ENCODE data around the gene DNAJB14. TPM values are rescaled to one million over a fixed set of nuclear protein-coding genes. Genes with fewer than 3 reads are reported as not detected.

DNAJB14 gene
- total RNA-seq, 1 experiment from 2014 or later: 41.0 TPM

GRCh38 chr4:99934891-99935290 lies 11.5 kb downstream of the DNAJB14 start:
- H3K36me3 Mint-ChIP-seq (ENCODE audit: insufficient read depth in 1 of 3, low read depth in 3 of 3): peaks cover 24 to 41% (median 32%) of the 10 kb centered on the region in 3 experiments
- peaks cover 9% of the 10 kb centered on the region; the same call in 1 of the 2 replicates for H3K79me2 ChIP-seq (ENCODE audit: insufficient read depth, low read length)

More at GRCh38 chr4:99934891-99935290, 11.5 kb downstream of the DNAJB14 start:
- Histone ChIP-seq H4K20me1 (ENCODE audit: control insufficient read depth, insufficient read depth, insufficient read length) (no peaks in the 10 kb centered on the region), H2BK20ac (ENCODE audit: low read depth, low read length, poor library complexity, severe bottlenecking) (no peak overlapping the region), H3K23me2 (ENCODE audit: insufficient read length, low read depth, low read length, poor library complexity, severe bottlenecking) (no peaks in the 10 kb centered on the region), H3K27ac (ENCODE audit: insufficient read length, low read depth, low read length) (no peak overlapping the region), H4K91ac (ENCODE audit: insufficient read length, low read depth, low read length) (no peak overlapping the region), H4K8ac (replicated peaks; ENCODE audit: insufficient read length, low read depth, low read length) (no peak overlapping the region), H3K9me3 (ENCODE audit: control insufficient read depth, low read depth, low read length) (no peaks in the 10 kb centered on the region), H2BK5ac (ENCODE audit: insufficient read length, low read length) (no peak overlapping the region), H3K18ac (ENCODE audit: insufficient read length, low read depth, low read length) (no peak overlapping the region), H3K4ac (ENCODE audit: low read depth, low read length) (no peak overlapping the region), H4K5ac (ENCODE audit: insufficient read length, low read depth, low read length) (no peak overlapping the region), H2BK120ac (ENCODE audit: low read depth, low read length, poor library complexity, severe bottlenecking) (no peak overlapping the region), H3K4me2 (ENCODE audit: insufficient read depth, insufficient read length, low read length) (no peak overlapping the region), H3K14ac (ENCODE audit: insufficient read depth, low read length) (no peak overlapping the region), H2BK15ac (ENCODE audit: low read depth, low read length) (no peak overlapping the region), H2BK12ac (ENCODE audit: insufficient read length, low read depth, low read length) (no peak overlapping the region), H3K27me3 (ENCODE audit: insufficient read depth, low read length) (no peaks in the 10 kb centered on the region), H2AK5ac (ENCODE audit: insufficient read length, low read length) (no peak overlapping the region), H3K56ac (ENCODE audit: insufficient read length, low read depth, low read length) (no peak overlapping the region), H3K23ac (ENCODE audit: insufficient read length, low read depth, low read length) (no peak overlapping the region), H3K79me1 (ENCODE audit: insufficient read depth, low read depth, low read length, poor library complexity, severe bottlenecking) (peaks cover 2% of the 10 kb centered on the region), H2AFZ (ENCODE audit: low read length) (no peak overlapping the region), H3K4me1 (ENCODE audit: insufficient read depth, low read length) (no peaks in the 10 kb centered on the region), H3T11ph (ENCODE audit: low read length) (no peak overlapping the region), H3K9ac (ENCODE audit: extremely low read depth, insufficient read length, low read length) (no peak overlapping the region)
- DNase-seq: no peak
- H3K4me1 Mint-ChIP-seq: no peaks in the 10 kb centered on the region
- TF ChIP-seq CTCF (conservative IDR thresholded peaks at IDR 0.05): no peak
- H3K27ac Mint-ChIP-seq: no peak overlapping the region
- H3K9me3 Mint-ChIP-seq: peaks cover 6 to 15% of the 10 kb centered on the region in 2 experiments
- no peaks in the 10 kb centered on the region for H3K27me3 Mint-ChIP-seq (ENCODE audit: low read depth)
- H3K4me3 Mint-ChIP-seq: no peak overlapping the region
